ENCODE measurements around the gene LARGE1.

DNA sequence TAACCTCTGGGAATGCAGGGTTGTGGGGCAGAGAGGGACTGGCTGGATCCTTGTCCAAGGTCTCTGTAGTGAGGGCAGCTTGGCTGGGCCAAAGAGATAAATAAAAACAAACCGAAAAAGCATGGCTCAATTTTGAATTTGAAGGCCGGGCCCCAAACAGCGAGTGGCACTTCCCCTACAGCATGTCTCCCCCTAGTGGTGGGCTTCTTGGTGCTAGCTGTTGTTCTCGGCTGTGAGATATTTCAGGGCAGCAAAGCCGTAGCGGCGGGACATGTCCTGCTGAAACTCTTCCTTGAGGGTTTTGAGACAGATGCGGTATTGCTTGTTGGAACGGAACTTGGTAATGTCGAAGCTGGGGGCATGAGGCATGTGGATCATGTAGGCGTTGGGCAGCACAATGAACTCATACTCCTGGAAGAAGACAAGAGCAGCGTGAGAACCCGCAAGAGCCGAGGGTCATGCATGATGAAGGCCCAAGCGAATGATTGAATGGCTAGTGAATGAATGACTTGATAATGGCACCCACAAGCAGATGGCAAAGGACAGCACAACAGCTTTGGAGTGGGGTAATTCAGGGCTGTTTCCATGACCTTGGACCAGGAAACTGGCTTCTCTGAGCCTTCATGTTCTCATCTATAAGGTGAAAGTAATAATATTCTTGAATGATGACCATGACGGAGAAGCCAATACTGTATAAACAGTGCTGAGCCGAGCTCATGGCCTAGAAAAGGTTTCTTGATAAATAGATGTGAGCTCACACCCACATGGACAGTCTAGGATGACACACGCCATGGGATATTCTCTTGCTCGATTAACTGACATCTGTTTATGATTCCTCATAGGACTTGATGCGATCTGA lies 645.8 kb downstream of the LARGE1 start:
- no peak for TF ChIP-seq KLF13 (CRISPR knock-in tag; IDR thresholded peaks at IDR 0.05)
- TF ChIP-seq CTCF (CRISPR knock-in tag; IDR thresholded peaks at IDR 0.05) = peak; percentile 54
- no peak for TF ChIP-seq EP300 (IDR thresholded peaks at IDR 0.05; ENCODE audit: low read depth in 2 of 2, low read length in 2 of 2)
- TF ChIP-seq EP300 (CRISPR knock-in tag; IDR thresholded peaks at IDR 0.05; ENCODE audit: borderline replicate concordance) = no peak
- no peak for TF ChIP-seq IRF2 (CRISPR knock-in tag; IDR thresholded peaks at IDR 0.05)
- TF ChIP-seq ZNF264 (CRISPR knock-in tag; IDR thresholded peaks at IDR 0.05) = no peak
- TF ChIP-seq KDM1A (CRISPR knock-in tag; IDR thresholded peaks at IDR 0.05) = no peak
- TF ChIP-seq ZNF839 (CRISPR knock-in tag; IDR thresholded peaks at IDR 0.05; ENCODE audit: borderline replicate concordance) = no peak
- TF ChIP-seq ZBTB7A (CRISPR knock-in tag; IDR thresholded peaks at IDR 0.05) = no peak
- TF ChIP-seq ZNF275 (CRISPR knock-in tag; IDR thresholded peaks at IDR 0.05; ENCODE audit: borderline replicate concordance) = no peak
- TF ChIP-seq FOXM1 (CRISPR knock-in tag; IDR thresholded peaks at IDR 0.05) = no peak
